ENCODE results near the gene TMEM179.

GRCh38 chr14:104643306-104643705, 38.7 kb upstream of the TMEM179 start:
- no peak for TF ChIP-seq CTCF (IDR thresholded peaks at IDR 0.05; ENCODE audit: low read depth, low read length, poor library complexity, severe bottlenecking)
- TF ChIP-seq EZH2phosphoT487 (IDR thresholded peaks at IDR 0.05; ENCODE audit: borderline replicate concordance, low read length), result no peak

Data from DOHH2 (cell line).